GM12872 (cell line): ENCODE measurements around the gene ACBD6.

ENCODE experiments used
- CTCF ChIP-seq: IDR thresholded peaks from 3 replicates; pipeline ENCODE4 v1.5.1; 2011; ENCODE audit warnings: low read depth, mild to moderate bottlenecking, low read length, moderate library complexity; ENCODE audit not compliant: insufficient read depth

The ACBD6 gene

GRCh38 chr1:180502361-180503279, at the start of gene ACBD6:
Gene ACBD6 (minus strand): TSS chr1:180502577. CDS start chr1:180502266, 311 bp downstream.
- peak; percentile 36; the same call in 2 of the 3 replicates for TF ChIP-seq CTCF

GRCh38 chr1:180551997-180552396, 49.6 kb upstream of the ACBD6 start:
- no peak for TF ChIP-seq CTCF

- no peak for TF ChIP-seq CTCF
These were observed 47.9 kb upstream of the ACBD6 start for GRCh38 chr1:180550241-180550640.

GRCh38 chr1:180548686-180549317, 46.4 kb upstream of the ACBD6 start:
- no peak for TF ChIP-seq CTCF

- TF ChIP-seq CTCF = no peak
These were observed 43.6 kb upstream of the ACBD6 start for GRCh38 chr1:180545991-180546390.

GRCh38 chr1:180544050-180544449, 41.7 kb upstream of the ACBD6 start:
- no peak for TF ChIP-seq CTCF

GRCh38 chr1:180542838-180543145, 40.4 kb upstream of the ACBD6 start:
- no peak for TF ChIP-seq CTCF
